Spleen (tissue), 11 donors: ENCODE measurements around the gene PSD. TPM values are rescaled to one million over a fixed set of nuclear protein-coding genes. Genes with fewer than 3 reads are reported as not detected.

Experiments used
- DNase-seq: peaks from one replicate; pipeline ENCODE4 v3.0.0-alpha.2; 2020
- H3K27ac ChIP-seq, 8 donors: fragments of 200-600 bp; sonication (generic) in 7 of 8; 1 replicate in 4 of 8; 2 replicates in 4 of 8; pipeline versions ENCODE4 v1.5.0 to v1.8.0; 2016 to 2021; ENCODE audit warnings: inconsistent platforms in 4 of 8, mild to moderate bottlenecking in 4 of 8, moderate library complexity in 1 of 8
- H3K27me3 ChIP-seq, 7 donors: fragments of 200-600 bp; sonication (generic) in 6 of 7; replicated peaks in 1 of 7; 1 replicate in 4 of 7; 2 replicates in 3 of 7; pipeline versions ENCODE4 v1.5.0 to v1.8.0; 2016 to 2021; ENCODE audit warnings: inconsistent platforms in 3 of 7, mild to moderate bottlenecking in 1 of 7
- H3K36me3 ChIP-seq, 6 donors: fragments of 200-600 bp; sonication (generic) in 5 of 6; 1 replicate in 4 of 6; 2 replicates in 2 of 6; pipeline versions ENCODE4 v1.5.0 to v1.8.0; 2016 to 2021; ENCODE audit warnings: inconsistent platforms in 2 of 6
- H3K4me1 ChIP-seq, 6 donors: fragments of 200-600 bp; sonication (generic) in 5 of 6; 1 replicate in 3 of 6; 2 replicates in 3 of 6; pipeline versions ENCODE4 v1.5.0 to v1.8.0; 2016 to 2021; ENCODE audit warnings: inconsistent platforms in 3 of 6
- H3K4me3 ChIP-seq, 8 donors: fragments of 200-600 bp; sonication (generic) in 7 of 8; 1 replicate in 4 of 8; 2 replicates in 4 of 8; pipeline versions ENCODE4 v1.5.0 to v1.8.0; 2016 to 2021; ENCODE audit warnings: inconsistent platforms in 4 of 8, mild to moderate bottlenecking in 4 of 8, moderate library complexity in 2 of 8
- H3K9me3 ChIP-seq, 8 donors: fragments of 200-600 bp; sonication (generic) in 7 of 8; 1 replicate in 4 of 8; 2 replicates in 4 of 8; pipeline versions ENCODE4 v1.5.0 to v1.8.0; 2016 to 2021; ENCODE audit warnings: inconsistent platforms in 4 of 8
- CTCF ChIP-seq, 11 experiments: fragments of 200-600 bp in 7 of 11; fragments of 450-650 bp in 4 of 11; sonication (generic) in 4 of 11; IDR thresholded peaks in 8 of 11; conservative IDR thresholded peaks in 3 of 11; 1 replicate in 7 of 11; 2 replicates in 4 of 11; pipeline versions ENCODE4 v1.4.0 to v1.8.0; 2016 to 2021; ENCODE audit warnings: antibody characterized with exemption in 11 of 11, inconsistent platforms in 4 of 11, mild to moderate bottlenecking in 1 of 11
- POLR2A ChIP-seq, 3 donors: fragments of 450-650 bp; IDR thresholded peaks; one replicate each; pipeline ENCODE4 v1.5.1; 2017; ENCODE audit warnings: antibody characterized with exemption in 3 of 3, mild to moderate bottlenecking in 1 of 3
- POLR2AphosphoS5 ChIP-seq, 3 donors: sonication (generic); formaldehyde crosslinking; IDR thresholded peaks; one replicate each; pipeline ENCODE4 v1.5.1; 2017; ENCODE audit warnings: antibody characterized with exemption in 3 of 3
- WGBS, 5 donors: extraction: QIAGEN DNeasy Blood & Tissue Kit in 3 of 5; methylation state at CpG; one replicate each; pipeline versions ENCODE4 v1.1.5 to v1.1.7; 2013 to 2018; 5-methylcytosine and 5-hydroxymethylcytosine counted together
- intact Hi-C: fragments of 100-400 bp; cut with DNase I; formaldehyde crosslinking; loops from one replicate; pipeline ENCODE4 v1.15.0; 2023; ENCODE audit warnings: low total_unique reads
- polyA plus RNA-seq, 3 donors: library from polyadenylated mRNA; stranded (reverse); fragments of 200-250 nt; gene quantifications; one replicate each; pipeline ENCODE4 v1.2.1, GENCODE V29; 2013
- total RNA-seq, 7 donors: library from RNA; depleted of rRNA in 3 of 7; stranded (reverse); fragments of >200 nt in 3 of 7; fragmentation: NEBNext Ultra II Directional in 4 of 7; extraction: Animal tissue kit (Norgen Biotek cat#: 25700) in 4 of 7; gene quantifications; one replicate each; pipeline versions ENCODE4 v1.1.0 to v1.2.1, GENCODE V29; 2016 to 2021
- donor health status: healthy with polysubstance abuse.
- donor health status: DM: no; HTN: no; CAD: no; lungs with moderate emphysema.
- donor health status: DM: no; HTN: no; CAD: no.
- donor health status: Bipolar disorder and iron deficiency.
- donor health status: healthy.
- donor health status: DM: no; HTN: no; CAD: no.
- donor health status: DM: yes; HTN: yes; CAD: no.

The PSD gene
- total and polyA plus RNA-seq, 10 donors: 0.59 to 2.5 (median 1.2) TPM

GRCh38 chr10:102389894-102390293 is 28.7 kb downstream of the PSD start:
- Histone ChIP-seq H3K27ac (no peak overlapping the region), H3K4me3 (no peak overlapping the region), H3K9me3 (no peaks in the 10 kb centered on the region), H3K4me1 (peaks cover 7 to 32% (median 14%) of the 10 kb centered on the region in 6 donors), H3K27me3 (no peaks in the 10 kb centered on the region), H3K36me3 (no peaks in the 10 kb centered on the region)
- intact Hi-C loops: loop anchor here (10.0 kb wide), 2 partner anchors 85 to 195 kb away; no protein-coding TSS in a partner anchor
- TF ChIP-seq POLR2A (IDR thresholded peaks at IDR 0.05): no peak
- no peak for TF ChIP-seq POLR2AphosphoS5 (IDR thresholded peaks at IDR 0.05)
- no peak for TF ChIP-seq CTCF (IDR thresholded peaks at IDR 0.05 in 8 of 11, conservative IDR thresholded peaks at IDR 0.05 in 3 of 11)
- 89 to 99% (median 94%) methylated on average over 3 of the region's 3 CpGs for WGBS, 5 donors
- DNase-seq: no peak

- WGBS, 5 donors: 62 to 76% (median 68%) methylated on average over 4 of the region's 4 CpGs
- DNase-seq: peak; percentile 28
- Histone ChIP-seq H3K9me3 (no peaks in the 10 kb centered on the region), H3K27me3 (no peaks in the 10 kb centered on the region), H3K4me3 (no peak overlapping the region), H3K36me3 (peaks cover 3 to 40% (median 32%) of the 10 kb centered on the region in 6 donors), H3K4me1 (peaks cover 2 to 15% (median 7%) of the 10 kb centered on the region in 6 donors), H3K27ac (peak overlapping the region in 2 of 8 donors; percentile 16 to 48)
- intact Hi-C loops: no loop called here
- TF ChIP-seq POLR2A (IDR thresholded peaks at IDR 0.05): no peak
- no peak for TF ChIP-seq CTCF (IDR thresholded peaks at IDR 0.05 in 8 of 11, conservative IDR thresholded peaks at IDR 0.05 in 3 of 11)
- TF ChIP-seq POLR2AphosphoS5 (IDR thresholded peaks at IDR 0.05): no peak
Observed at GRCh38 chr10:102384606-102385429, 33.8 kb downstream of the PSD start.

GRCh38 chr10:102384053-102384452 is 34.5 kb downstream of the PSD start:
- peaks cover 2 to 15% (median 7%) of the 10 kb centered on the region in 6 donors for H3K4me1 ChIP-seq
- H3K36me3 ChIP-seq: peaks cover 3 to 48% (median 39%) of the 10 kb centered on the region in 6 donors
- H3K27me3 ChIP-seq: no peaks in the 10 kb centered on the region
- TF ChIP-seq CTCF (IDR thresholded peaks at IDR 0.05 in 8 of 11, conservative IDR thresholded peaks at IDR 0.05 in 3 of 11) (peak in 2 of 11 experiments; percentile 9 to 22), POLR2AphosphoS5 (IDR thresholded peaks at IDR 0.05) (no peak)
- no peak overlapping the region for H3K4me3 ChIP-seq
- no peak overlapping the region for H3K27ac ChIP-seq
- peak; percentile 10 for DNase-seq
- WGBS, 5 donors: 52 to 65% (median 63%) methylated on average over 6 of the region's 6 CpGs
- intact Hi-C loops: no loop called here
- no peaks in the 10 kb centered on the region for H3K9me3 ChIP-seq

GRCh38 chr10:102382871-102383270 is 35.7 kb downstream of the PSD start:
- intact Hi-C loops: no loop called here

More at GRCh38 chr10:102382871-102383270, 35.7 kb downstream of the PSD start:
- Histone ChIP-seq H3K36me3 (peaks cover 3 to 60% (median 50%) of the 10 kb centered on the region in 6 donors), H3K9me3 (no peaks in the 10 kb centered on the region), H3K27me3 (no peaks in the 10 kb centered on the region), H3K4me3 (no peak overlapping the region), H3K27ac (no peak overlapping the region), H3K4me1 (peaks cover 2 to 15% (median 7%) of the 10 kb centered on the region in 6 donors)
- DNase-seq: peak; percentile 52
- WGBS, 5 donors: 87 to 97% (median 93%) methylated on average over 8 of the region's 8 CpGs
- no peak for TF ChIP-seq CTCF (IDR thresholded peaks at IDR 0.05 in 8 of 11, conservative IDR thresholded peaks at IDR 0.05 in 3 of 11)
- TF ChIP-seq POLR2AphosphoS5 (IDR thresholded peaks at IDR 0.05): peak in 1 of 3 donors; percentile 18
